ENCODE results near the gene GALNT18. TPM values are rescaled to one million over a fixed set of nuclear protein-coding genes. Genes with fewer than 3 reads are reported as not detected.
A peak's percentile ranks its signal among the peaks of the same experiment; 100 is the strongest.

GALNT18 gene
- total and polyA plus RNA-seq, 2 experiments from 2014 or later, result 4.3 to 10.8 TPM

DNA sequence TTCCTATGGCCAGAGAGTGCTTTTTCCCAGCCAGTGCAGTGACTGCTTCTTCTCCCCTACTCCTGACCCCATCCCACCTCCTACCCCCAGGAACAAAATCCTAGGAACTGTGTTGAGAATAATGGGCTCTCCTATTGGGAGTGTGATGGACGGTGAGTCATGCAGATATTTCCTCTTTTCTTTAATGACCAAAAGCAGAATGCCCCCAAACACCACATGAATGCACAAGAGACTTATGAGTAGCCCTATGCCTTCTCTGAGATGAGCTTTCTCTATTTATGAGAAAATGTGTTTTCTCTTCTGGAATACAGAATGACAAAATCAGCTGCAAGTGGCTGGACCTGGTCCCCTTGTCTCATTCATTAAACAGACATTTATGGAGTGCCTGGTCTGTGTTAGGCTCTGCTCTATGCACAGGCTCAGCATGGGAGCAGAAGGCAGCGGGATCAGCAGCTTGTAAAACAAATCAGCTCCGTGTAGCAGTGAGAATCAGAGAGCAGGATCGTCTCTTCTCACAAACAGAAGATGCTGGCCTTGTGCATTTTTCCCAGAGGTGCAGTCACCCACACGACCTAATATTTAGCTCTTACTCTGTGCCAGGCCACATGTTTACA is 47.5 kb upstream of the GALNT18 start:
- H3K4me3 ChIP-seq, result no peak overlapping the region
- Mint-ChIP-seq H3K27ac (no peak overlapping the region), H3K9me3 (peaks cover 14% of the 10 kb centered on the region), H3K36me3 (ENCODE audit: low read depth) (peaks cover 12% of the 10 kb centered on the region; the same call in 2 of the 3 replicates), H3K27me3 (ENCODE audit: insufficient read depth, low read depth, poor library complexity) (peaks cover 9% of the 10 kb centered on the region), H3K4me3 (no peak overlapping the region), H3K4me1 (peaks cover 7% of the 10 kb centered on the region)
- ATAC-seq (peak; percentile 68), DNase-seq (ENCODE audit: low spot score) (no peak)
- no peaks in the 10 kb centered on the region for H3K36me3 ChIP-seq (ENCODE audit: insufficient read depth)
- H3K4me1 ChIP-seq (ENCODE audit: insufficient read depth), result no peaks in the 10 kb centered on the region
- H3K27ac ChIP-seq (ENCODE audit: low read depth), result no peak overlapping the region
- no peaks in the 10 kb centered on the region for H3F3A ChIP-seq (replicated peaks; ENCODE audit: low read depth)
- H3K27me3 ChIP-seq (ENCODE audit: insufficient read depth), result no peaks in the 10 kb centered on the region
- H3K79me2 ChIP-seq (replicated peaks; ENCODE audit: insufficient read depth), result no peaks in the 10 kb centered on the region
- TF ChIP-seq NANOG (IDR thresholded peaks at IDR 0.05; ENCODE audit: borderline replicate concordance) (no peak), ZNF331 (CRISPR knock-in tag; IDR thresholded peaks at IDR 0.05; ENCODE audit: low read depth) (no peak), EZH2 (IDR thresholded peaks at IDR 0.05; ENCODE audit: low read depth, unreplicated experiment) (no peak), CREB1 (CRISPR knock-in tag; IDR thresholded peaks at IDR 0.05; ENCODE audit: low read depth) (no peak), STAT1 (IDR thresholded peaks at IDR 0.05; ENCODE audit: unreplicated experiment) (no peak), POLR2AphosphoS5 (IDR thresholded peaks at IDR 0.05; ENCODE audit: low read depth) (no peak), ZNF114 (CRISPR knock-in tag; IDR thresholded peaks at IDR 0.05) (no peak), EZH2phosphoT487 (IDR thresholded peaks at IDR 0.05; ENCODE audit: unreplicated experiment) (no peak), JUNB (IDR thresholded peaks at IDR 0.05; ENCODE audit: unreplicated experiment) (no peak)
- TF ChIP-seq, protein P1, sequence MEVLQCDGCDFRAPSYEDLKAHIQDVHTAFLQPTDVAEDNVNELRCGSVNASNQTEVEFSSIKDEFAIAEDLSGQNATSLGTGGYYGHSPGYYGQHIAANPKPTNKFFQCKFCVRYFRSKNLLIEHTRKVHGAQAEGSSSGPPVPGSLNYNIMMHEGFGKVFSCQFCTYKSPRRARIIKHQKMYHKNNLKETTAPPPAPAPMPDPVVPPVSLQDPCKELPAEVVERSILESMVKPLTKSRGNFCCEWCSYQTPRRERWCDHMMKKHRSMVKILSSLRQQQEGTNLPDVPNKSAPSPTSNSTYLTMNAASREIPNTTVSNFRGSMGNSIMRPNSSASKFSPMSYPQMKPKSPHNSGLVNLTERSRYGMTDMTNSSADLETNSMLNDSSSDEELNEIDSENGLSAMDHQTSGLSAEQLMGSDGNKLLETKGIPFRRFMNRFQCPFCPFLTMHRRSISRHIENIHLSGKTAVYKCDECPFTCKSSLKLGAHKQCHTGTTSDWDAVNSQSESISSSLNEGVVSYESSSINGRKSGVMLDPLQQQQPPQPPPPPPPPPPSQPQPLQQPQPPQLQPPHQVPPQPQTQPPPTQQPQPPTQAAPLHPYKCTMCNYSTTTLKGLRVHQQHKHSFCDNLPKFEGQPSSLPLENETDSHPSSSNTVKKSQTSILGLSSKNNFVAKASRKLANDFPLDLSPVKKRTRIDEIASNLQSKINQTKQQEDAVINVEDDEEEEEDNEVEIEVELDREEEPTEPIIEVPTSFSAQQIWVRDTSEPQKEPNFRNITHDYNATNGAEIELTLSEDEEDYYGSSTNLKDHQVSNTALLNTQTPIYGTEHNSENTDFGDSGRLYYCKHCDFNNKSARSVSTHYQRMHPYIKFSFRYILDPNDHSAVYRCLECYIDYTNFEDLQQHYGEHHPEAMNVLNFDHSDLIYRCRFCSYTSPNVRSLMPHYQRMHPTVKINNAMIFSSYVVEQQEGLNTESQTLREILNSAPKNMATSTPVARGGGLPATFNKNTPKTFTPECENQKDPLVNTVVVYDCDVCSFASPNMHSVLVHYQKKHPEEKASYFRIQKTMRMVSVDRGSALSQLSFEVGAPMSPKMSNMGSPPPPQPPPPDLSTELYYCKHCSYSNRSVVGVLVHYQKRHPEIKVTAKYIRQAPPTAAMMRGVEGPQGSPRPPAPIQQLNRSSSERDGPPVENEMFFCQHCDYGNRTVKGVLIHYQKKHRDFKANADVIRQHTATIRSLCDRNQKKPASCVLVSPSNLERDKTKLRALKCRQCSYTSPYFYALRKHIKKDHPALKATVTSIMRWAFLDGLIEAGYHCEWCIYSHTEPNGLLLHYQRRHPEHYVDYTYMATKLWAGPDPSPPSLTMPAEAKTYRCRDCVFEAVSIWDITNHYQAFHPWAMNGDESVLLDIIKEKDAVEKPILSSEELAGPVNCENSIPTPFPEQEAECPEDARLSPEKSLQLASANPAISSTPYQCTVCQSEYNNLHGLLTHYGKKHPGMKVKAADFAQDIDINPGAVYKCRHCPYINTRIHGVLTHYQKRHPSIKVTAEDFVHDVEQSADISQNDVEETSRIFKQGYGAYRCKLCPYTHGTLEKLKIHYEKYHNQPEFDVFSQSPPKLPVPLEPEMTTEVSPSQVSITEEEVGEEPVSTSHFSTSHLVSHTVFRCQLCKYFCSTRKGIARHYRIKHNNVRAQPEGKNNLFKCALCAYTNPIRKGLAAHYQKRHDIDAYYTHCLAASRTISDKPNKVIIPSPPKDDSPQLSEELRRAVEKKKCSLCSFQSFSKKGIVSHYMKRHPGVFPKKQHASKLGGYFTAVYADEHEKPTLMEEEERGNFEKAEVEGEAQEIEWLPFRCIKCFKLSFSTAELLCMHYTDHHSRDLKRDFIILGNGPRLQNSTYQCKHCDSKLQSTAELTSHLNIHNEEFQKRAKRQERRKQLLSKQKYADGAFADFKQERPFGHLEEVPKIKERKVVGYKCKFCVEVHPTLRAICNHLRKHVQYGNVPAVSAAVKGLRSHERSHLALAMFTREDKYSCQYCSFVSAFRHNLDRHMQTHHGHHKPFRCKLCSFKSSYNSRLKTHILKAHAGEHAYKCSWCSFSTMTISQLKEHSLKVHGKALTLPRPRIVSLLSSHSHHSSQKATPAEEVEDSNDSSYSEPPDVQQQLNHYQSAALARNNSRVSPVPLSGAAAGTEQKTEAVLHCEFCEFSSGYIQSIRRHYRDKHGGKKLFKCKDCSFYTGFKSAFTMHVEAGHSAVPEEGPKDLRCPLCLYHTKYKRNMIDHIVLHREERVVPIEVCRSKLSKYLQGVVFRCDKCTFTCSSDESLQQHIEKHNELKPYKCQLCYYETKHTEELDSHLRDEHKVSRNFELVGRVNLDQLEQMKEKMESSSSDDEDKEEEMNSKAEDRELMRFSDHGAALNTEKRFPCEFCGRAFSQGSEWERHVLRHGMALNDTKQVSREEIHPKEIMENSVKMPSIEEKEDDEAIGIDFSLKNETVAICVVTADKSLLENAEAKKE (CRISPR knock-in tag; IDR thresholded peaks at IDR 0.05), result no peak
- TF ChIP-seq, protein P2, sequence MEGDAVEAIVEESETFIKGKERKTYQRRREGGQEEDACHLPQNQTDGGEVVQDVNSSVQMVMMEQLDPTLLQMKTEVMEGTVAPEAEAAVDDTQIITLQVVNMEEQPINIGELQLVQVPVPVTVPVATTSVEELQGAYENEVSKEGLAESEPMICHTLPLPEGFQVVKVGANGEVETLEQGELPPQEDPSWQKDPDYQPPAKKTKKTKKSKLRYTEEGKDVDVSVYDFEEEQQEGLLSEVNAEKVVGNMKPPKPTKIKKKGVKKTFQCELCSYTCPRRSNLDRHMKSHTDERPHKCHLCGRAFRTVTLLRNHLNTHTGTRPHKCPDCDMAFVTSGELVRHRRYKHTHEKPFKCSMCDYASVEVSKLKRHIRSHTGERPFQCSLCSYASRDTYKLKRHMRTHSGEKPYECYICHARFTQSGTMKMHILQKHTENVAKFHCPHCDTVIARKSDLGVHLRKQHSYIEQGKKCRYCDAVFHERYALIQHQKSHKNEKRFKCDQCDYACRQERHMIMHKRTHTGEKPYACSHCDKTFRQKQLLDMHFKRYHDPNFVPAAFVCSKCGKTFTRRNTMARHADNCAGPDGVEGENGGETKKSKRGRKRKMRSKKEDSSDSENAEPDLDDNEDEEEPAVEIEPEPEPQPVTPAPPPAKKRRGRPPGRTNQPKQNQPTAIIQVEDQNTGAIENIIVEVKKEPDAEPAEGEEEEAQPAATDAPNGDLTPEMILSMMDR (conservative IDR thresholded peaks at IDR 0.05; ENCODE audit: low read depth in 2 of 2), result no peak
- TF ChIP-seq, protein P3, sequence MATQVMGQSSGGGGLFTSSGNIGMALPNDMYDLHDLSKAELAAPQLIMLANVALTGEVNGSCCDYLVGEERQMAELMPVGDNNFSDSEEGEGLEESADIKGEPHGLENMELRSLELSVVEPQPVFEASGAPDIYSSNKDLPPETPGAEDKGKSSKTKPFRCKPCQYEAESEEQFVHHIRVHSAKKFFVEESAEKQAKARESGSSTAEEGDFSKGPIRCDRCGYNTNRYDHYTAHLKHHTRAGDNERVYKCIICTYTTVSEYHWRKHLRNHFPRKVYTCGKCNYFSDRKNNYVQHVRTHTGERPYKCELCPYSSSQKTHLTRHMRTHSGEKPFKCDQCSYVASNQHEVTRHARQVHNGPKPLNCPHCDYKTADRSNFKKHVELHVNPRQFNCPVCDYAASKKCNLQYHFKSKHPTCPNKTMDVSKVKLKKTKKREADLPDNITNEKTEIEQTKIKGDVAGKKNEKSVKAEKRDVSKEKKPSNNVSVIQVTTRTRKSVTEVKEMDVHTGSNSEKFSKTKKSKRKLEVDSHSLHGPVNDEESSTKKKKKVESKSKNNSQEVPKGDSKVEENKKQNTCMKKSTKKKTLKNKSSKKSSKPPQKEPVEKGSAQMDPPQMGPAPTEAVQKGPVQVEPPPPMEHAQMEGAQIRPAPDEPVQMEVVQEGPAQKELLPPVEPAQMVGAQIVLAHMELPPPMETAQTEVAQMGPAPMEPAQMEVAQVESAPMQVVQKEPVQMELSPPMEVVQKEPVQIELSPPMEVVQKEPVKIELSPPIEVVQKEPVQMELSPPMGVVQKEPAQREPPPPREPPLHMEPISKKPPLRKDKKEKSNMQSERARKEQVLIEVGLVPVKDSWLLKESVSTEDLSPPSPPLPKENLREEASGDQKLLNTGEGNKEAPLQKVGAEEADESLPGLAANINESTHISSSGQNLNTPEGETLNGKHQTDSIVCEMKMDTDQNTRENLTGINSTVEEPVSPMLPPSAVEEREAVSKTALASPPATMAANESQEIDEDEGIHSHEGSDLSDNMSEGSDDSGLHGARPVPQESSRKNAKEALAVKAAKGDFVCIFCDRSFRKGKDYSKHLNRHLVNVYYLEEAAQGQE (IDR thresholded peaks at IDR 0.05; ENCODE audit: unreplicated experiment), result no peak
- TF ChIP-seq, protein P4, sequence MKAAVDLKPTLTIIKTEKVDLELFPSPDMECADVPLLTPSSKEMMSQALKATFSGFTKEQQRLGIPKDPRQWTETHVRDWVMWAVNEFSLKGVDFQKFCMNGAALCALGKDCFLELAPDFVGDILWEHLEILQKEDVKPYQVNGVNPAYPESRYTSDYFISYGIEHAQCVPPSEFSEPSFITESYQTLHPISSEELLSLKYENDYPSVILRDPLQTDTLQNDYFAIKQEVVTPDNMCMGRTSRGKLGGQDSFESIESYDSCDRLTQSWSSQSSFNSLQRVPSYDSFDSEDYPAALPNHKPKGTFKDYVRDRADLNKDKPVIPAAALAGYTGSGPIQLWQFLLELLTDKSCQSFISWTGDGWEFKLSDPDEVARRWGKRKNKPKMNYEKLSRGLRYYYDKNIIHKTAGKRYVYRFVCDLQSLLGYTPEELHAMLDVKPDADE (IDR thresholded peaks at IDR 0.05), result no peak
- H3K4me2 ChIP-seq, result no peak overlapping the region
- H3K9me2 ChIP-seq (ENCODE audit: insufficient read depth), result peaks cover 9% of the 10 kb centered on the region; the same call in 1 of the 2 replicates
- H2AFZ ChIP-seq, result no peak overlapping the region
- H4K20me1 ChIP-seq (replicated peaks; ENCODE audit: insufficient read depth), result no peaks in the 10 kb centered on the region
